Brain microvascular endothelial cell (primary cell): Measurements from ENCODE around the gene ZNF524.

Source experiments
- DNase-seq: peaks from one replicate; pipeline ENCODE4 v3.0.0-alpha.2; 2020
- H3K27ac ChIP-seq: fragments of 250-450 bp; sonication (Bioruptor Pico); 2 replicates; pipeline ENCODE4 v1.5.1; 2020; ENCODE audit warnings: mild to moderate bottlenecking, moderate library complexity
- H3K27me3 ChIP-seq: fragments of 250-450 bp; sonication (Bioruptor Pico); replicated peaks from 2 replicates; pipeline ENCODE4 v1.5.1; 2020; ENCODE audit warnings: mild to moderate bottlenecking
- H3K36me3 ChIP-seq: fragments of 250-450 bp; sonication (Bioruptor Pico); replicated peaks from 2 replicates; pipeline ENCODE4 v1.5.1; 2020; ENCODE audit warnings: mild to moderate bottlenecking
- H3K4me3 ChIP-seq: 2 replicates; pipeline ENCODE4 v1.5.1; 2011; ENCODE audit warnings: low read depth, mild to moderate bottlenecking, control low read depth, low read length, moderate library complexity
- CTCF ChIP-seq: IDR thresholded peaks from 2 replicates; pipeline ENCODE4 v1.5.1; 2011; ENCODE audit warnings: low read depth, mild to moderate bottlenecking, moderate library complexity, low read length, control low read depth, inconsistent platforms; ENCODE audit errors: missing control alignments
- in situ Hi-C: cut with HindIII; loops from 2 replicates; pipeline ENCODE4 v1.10.0; 2017; ENCODE audit warnings: low sequenced_read_pairs, low pct_ligation_motif_present

ZNF524 gene

GRCh38 chr19:55621673-55622231, 21.7 kb downstream of the ZNF524 start:
- no peak for TF ChIP-seq CTCF
- in situ Hi-C loops, result loop anchor here (25.0 kb wide), 1 partner anchor 234 kb away; the partner anchor contains the start of genes RPL28, TMEM190 and TMEM238
- DNase-seq, result no peak
- Histone ChIP-seq H3K4me3 (no peak overlapping the region), H3K27ac (no peak overlapping the region), H3K27me3 (no peaks in the 10 kb centered on the region), H3K36me3 (peaks cover 15% of the 10 kb centered on the region)

- Histone ChIP-seq H3K27ac (no peak overlapping the region), H3K27me3 (no peaks in the 10 kb centered on the region), H3K4me3 (no peak overlapping the region), H3K36me3 (peaks cover 12% of the 10 kb centered on the region)
- no peak for TF ChIP-seq CTCF
- DNase-seq, result no peak
- in situ Hi-C loops, result loop anchor here (25.0 kb wide), 1 partner anchor 235 kb away; the partner anchor contains the start of genes RPL28, TMEM190 and TMEM238
These were observed 22.3 kb downstream of the ZNF524 start for GRCh38 chr19:55622242-55622969.

- H3K4me3 ChIP-seq, result no peak overlapping the region
- H3K27ac ChIP-seq, result no peak overlapping the region
- H3K36me3 ChIP-seq, result peaks cover 5% of the 10 kb centered on the region
- DNase-seq, result no peak
- no peaks in the 10 kb centered on the region for H3K27me3 ChIP-seq
- TF ChIP-seq CTCF, result no peak
- in situ Hi-C loops, result loop anchor here (25.0 kb wide), 1 partner anchor 236 kb away; the partner anchor contains the start of genes RPL28, TMEM190 and TMEM238
These were observed 23.0 kb downstream of the ZNF524 start for GRCh38 chr19:55623130-55623529.

- in situ Hi-C loops, result loop anchor here (25.0 kb wide), 1 partner anchor 236 kb away; the partner anchor contains the start of genes RPL28, TMEM190 and TMEM238
- DNase-seq, result no peak
- no peaks in the 10 kb centered on the region for H3K27me3 ChIP-seq
- peaks cover 5% of the 10 kb centered on the region for H3K36me3 ChIP-seq
- H3K4me3 ChIP-seq, result peak overlapping the region; percentile 20
- TF ChIP-seq CTCF, result no peak
- no peak overlapping the region for H3K27ac ChIP-seq
These were observed 23.5 kb downstream of the ZNF524 start for GRCh38 chr19:55623561-55623960.

- Histone ChIP-seq H3K36me3 (peaks cover 5% of the 10 kb centered on the region), H3K27ac (peak within 1 kb of the TSS; percentile 81), H3K4me3 (peak within 1 kb of the TSS; percentile 73), H3K27me3 (no peaks in the 10 kb centered on the region)
- in situ Hi-C loops, result loop anchor here (25.0 kb wide), 1 partner anchor 237 kb away; the partner anchor contains the start of genes RPL28, TMEM190 and TMEM238
- no peak for TF ChIP-seq CTCF
- peak; percentile 79 for DNase-seq
These were observed 24.3 kb downstream of the ZNF524 start, which contains the start of gene ZNF784 for GRCh38 chr19:55624109-55625003. TSS of gene ZNF784 (minus strand) at chr19:55624566. CDS start at chr19:55624561, 5 bp downstream.
